ENCODE measurements around the gene ZBTB16.

Gene ZBTB16

GRCh38 chr11:114216796-114217180 lies 157.3 kb downstream of the ZBTB16 start:
- no peak for TF ChIP-seq CTCF (IDR thresholded peaks at IDR 0.05; ENCODE audit: low read depth, low read length, missing control alignments)
- DNase-seq (ENCODE audit: extremely low read depth, low read depth) = no peak
- H3K4me3 ChIP-seq (replicated peaks; ENCODE audit: low read depth, low read length) = no peak overlapping the region

- DNase-seq (ENCODE audit: extremely low read depth, low read depth) = no peak
- H3K4me3 ChIP-seq (replicated peaks; ENCODE audit: low read depth, low read length) = no peak overlapping the region
- no peak for TF ChIP-seq CTCF (IDR thresholded peaks at IDR 0.05; ENCODE audit: low read depth, low read length, missing control alignments)
Measured at GRCh38 chr11:114218508-114218907, 159.0 kb downstream of the ZBTB16 start.

GRCh38 chr11:114219559-114220349 lies 160.2 kb downstream of the ZBTB16 start:
- DNase-seq (ENCODE audit: extremely low read depth, low read depth) = no peak
- no peak for TF ChIP-seq CTCF (IDR thresholded peaks at IDR 0.05; ENCODE audit: low read depth, low read length, missing control alignments)

GRCh38 chr11:114221037-114221436 lies 161.5 kb downstream of the ZBTB16 start:
- DNase-seq (ENCODE audit: extremely low read depth, low read depth) = no peak
- TF ChIP-seq CTCF (IDR thresholded peaks at IDR 0.05; ENCODE audit: low read depth, low read length, missing control alignments) = no peak
- H3K4me3 ChIP-seq (replicated peaks; ENCODE audit: low read depth, low read length) = no peak overlapping the region

More at GRCh38 chr11:114219559-114220349, 160.2 kb downstream of the ZBTB16 start:
- H3K4me3 ChIP-seq (replicated peaks; ENCODE audit: low read depth, low read length) = no peak overlapping the region

- DNase-seq (ENCODE audit: extremely low read depth, low read depth) = no peak
- no peak for TF ChIP-seq CTCF (IDR thresholded peaks at IDR 0.05; ENCODE audit: low read depth, low read length, missing control alignments)
- H3K4me3 ChIP-seq (replicated peaks; ENCODE audit: low read depth, low read length) = no peak overlapping the region
Measured at GRCh38 chr11:114225661-114226060, 166.2 kb downstream of the ZBTB16 start.

GRCh38 chr11:114226356-114226755 lies 166.8 kb downstream of the ZBTB16 start:
- DNase-seq (ENCODE audit: extremely low read depth, low read depth) = no peak
- no peak for TF ChIP-seq CTCF (IDR thresholded peaks at IDR 0.05; ENCODE audit: low read depth, low read length, missing control alignments)
- no peak overlapping the region for H3K4me3 ChIP-seq (replicated peaks; ENCODE audit: low read depth, low read length)

Measured in HFF-Myc (cell line).